Measurements from ENCODE around the gene DHX15. TPM values are rescaled to one million over a fixed set of nuclear protein-coding genes. Genes with fewer than 3 reads are reported as not detected.
A peak's percentile ranks its signal among the peaks of the same experiment; 100 is the strongest.

DHX15 gene
- total and polyA plus RNA-seq, 2 experiments from 2014 or later = 226 to 372 TPM

- Histone ChIP-seq H3K36me3 (ENCODE audit: insufficient read depth) (no peaks in the 10 kb centered on the region), H3F3A (replicated peaks; ENCODE audit: low read depth) (no peaks in the 10 kb centered on the region), H3K4me1 (ENCODE audit: insufficient read depth) (no peaks in the 10 kb centered on the region), H3K27ac (ENCODE audit: low read depth) (no peak overlapping the region), H2AFZ (no peak overlapping the region), H3K27me3 (ENCODE audit: insufficient read depth) (no peaks in the 10 kb centered on the region), H3K4me2 (no peak overlapping the region), H3K9me2 (ENCODE audit: insufficient read depth) (no peaks in the 10 kb centered on the region), H3K4me3 (no peak overlapping the region), H4K20me1 (replicated peaks; ENCODE audit: insufficient read depth) (no peaks in the 10 kb centered on the region), H3K79me2 (replicated peaks; ENCODE audit: insufficient read depth) (no peaks in the 10 kb centered on the region)
- Mint-ChIP-seq H3K4me1 (peaks cover 4% of the 10 kb centered on the region; the same call in 2 of the 3 replicates), H3K27ac (no peak overlapping the region), H3K4me3 (no peak overlapping the region), H3K36me3 (ENCODE audit: low read depth) (no peaks in the 10 kb centered on the region), H3K27me3 (ENCODE audit: insufficient read depth, low read depth, poor library complexity) (peaks cover 3% of the 10 kb centered on the region), H3K9me3 (no peaks in the 10 kb centered on the region)
- DNase-seq (ENCODE audit: low spot score) (no peak), ATAC-seq (no peak)
- TF ChIP-seq NANOG (IDR thresholded peaks at IDR 0.05; ENCODE audit: borderline replicate concordance) (no peak), EZH2 (IDR thresholded peaks at IDR 0.05; ENCODE audit: low read depth, unreplicated experiment) (no peak), STAT1 (IDR thresholded peaks at IDR 0.05; ENCODE audit: unreplicated experiment) (no peak), CREB1 (CRISPR knock-in tag; IDR thresholded peaks at IDR 0.05; ENCODE audit: low read depth) (no peak), ETS1 (IDR thresholded peaks at IDR 0.05) (no peak), JUNB (IDR thresholded peaks at IDR 0.05; ENCODE audit: unreplicated experiment) (no peak), ZNF331 (CRISPR knock-in tag; IDR thresholded peaks at IDR 0.05; ENCODE audit: low read depth) (no peak), ZNF114 (CRISPR knock-in tag; IDR thresholded peaks at IDR 0.05) (no peak), EZH2phosphoT487 (IDR thresholded peaks at IDR 0.05; ENCODE audit: unreplicated experiment) (no peak)
- TF ChIP-seq, protein P1, sequence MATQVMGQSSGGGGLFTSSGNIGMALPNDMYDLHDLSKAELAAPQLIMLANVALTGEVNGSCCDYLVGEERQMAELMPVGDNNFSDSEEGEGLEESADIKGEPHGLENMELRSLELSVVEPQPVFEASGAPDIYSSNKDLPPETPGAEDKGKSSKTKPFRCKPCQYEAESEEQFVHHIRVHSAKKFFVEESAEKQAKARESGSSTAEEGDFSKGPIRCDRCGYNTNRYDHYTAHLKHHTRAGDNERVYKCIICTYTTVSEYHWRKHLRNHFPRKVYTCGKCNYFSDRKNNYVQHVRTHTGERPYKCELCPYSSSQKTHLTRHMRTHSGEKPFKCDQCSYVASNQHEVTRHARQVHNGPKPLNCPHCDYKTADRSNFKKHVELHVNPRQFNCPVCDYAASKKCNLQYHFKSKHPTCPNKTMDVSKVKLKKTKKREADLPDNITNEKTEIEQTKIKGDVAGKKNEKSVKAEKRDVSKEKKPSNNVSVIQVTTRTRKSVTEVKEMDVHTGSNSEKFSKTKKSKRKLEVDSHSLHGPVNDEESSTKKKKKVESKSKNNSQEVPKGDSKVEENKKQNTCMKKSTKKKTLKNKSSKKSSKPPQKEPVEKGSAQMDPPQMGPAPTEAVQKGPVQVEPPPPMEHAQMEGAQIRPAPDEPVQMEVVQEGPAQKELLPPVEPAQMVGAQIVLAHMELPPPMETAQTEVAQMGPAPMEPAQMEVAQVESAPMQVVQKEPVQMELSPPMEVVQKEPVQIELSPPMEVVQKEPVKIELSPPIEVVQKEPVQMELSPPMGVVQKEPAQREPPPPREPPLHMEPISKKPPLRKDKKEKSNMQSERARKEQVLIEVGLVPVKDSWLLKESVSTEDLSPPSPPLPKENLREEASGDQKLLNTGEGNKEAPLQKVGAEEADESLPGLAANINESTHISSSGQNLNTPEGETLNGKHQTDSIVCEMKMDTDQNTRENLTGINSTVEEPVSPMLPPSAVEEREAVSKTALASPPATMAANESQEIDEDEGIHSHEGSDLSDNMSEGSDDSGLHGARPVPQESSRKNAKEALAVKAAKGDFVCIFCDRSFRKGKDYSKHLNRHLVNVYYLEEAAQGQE (IDR thresholded peaks at IDR 0.05; ENCODE audit: unreplicated experiment) = no peak
Measured at GRCh38 chr4:24630937-24631336, 46.6 kb upstream of the DHX15 start.

DNA sequence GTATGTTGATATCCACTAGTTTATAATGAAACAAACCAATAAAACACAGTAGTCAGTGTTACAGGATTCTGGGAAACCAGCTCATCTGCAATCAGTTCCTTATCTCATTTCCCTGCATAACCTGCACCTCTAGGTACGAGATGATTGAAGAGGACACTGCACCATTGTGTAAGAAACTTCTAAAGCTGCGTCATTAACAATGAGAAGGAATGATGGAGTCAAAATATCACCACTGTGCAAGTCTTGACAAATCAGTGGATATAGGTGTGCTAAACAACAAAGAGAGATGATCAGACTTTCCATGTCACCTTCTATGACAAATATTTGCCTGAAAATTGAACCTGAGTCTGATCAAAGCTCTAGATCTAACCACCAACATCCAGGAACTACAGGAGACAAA, 40.7 kb upstream of the DHX15 start:
- Histone ChIP-seq H3K9me2 (ENCODE audit: insufficient read depth) (no peaks in the 10 kb centered on the region), H2AFZ (peak overlapping the region; percentile 64; the same call in 1 of the 2 replicates), H3K4me1 (ENCODE audit: insufficient read depth) (peaks cover 13% of the 10 kb centered on the region), H3K79me2 (replicated peaks; ENCODE audit: insufficient read depth) (no peaks in the 10 kb centered on the region), H3K4me2 (no peak overlapping the region), H3K27ac (ENCODE audit: low read depth) (no peak overlapping the region), H3K36me3 (ENCODE audit: insufficient read depth) (no peaks in the 10 kb centered on the region), H3K4me3 (no peak overlapping the region), H4K20me1 (replicated peaks; ENCODE audit: insufficient read depth) (no peaks in the 10 kb centered on the region), H3F3A (replicated peaks; ENCODE audit: low read depth) (no peaks in the 10 kb centered on the region), H3K27me3 (ENCODE audit: insufficient read depth) (no peaks in the 10 kb centered on the region)
- peaks cover 16% of the 10 kb centered on the region for H3K9me3 Mint-ChIP-seq
- H3K36me3 Mint-ChIP-seq (ENCODE audit: low read depth) = peaks cover 12% of the 10 kb centered on the region
- no peak overlapping the region for H3K27ac Mint-ChIP-seq
- TF ChIP-seq ZNF114 (CRISPR knock-in tag; IDR thresholded peaks at IDR 0.05) (no peak), ZNF331 (CRISPR knock-in tag; IDR thresholded peaks at IDR 0.05; ENCODE audit: low read depth) (no peak)
- TF ChIP-seq, protein P1 (IDR thresholded peaks at IDR 0.05; ENCODE audit: unreplicated experiment) = no peak
- H3K4me3 Mint-ChIP-seq = no peak overlapping the region
- peaks cover 3% of the 10 kb centered on the region for H3K27me3 Mint-ChIP-seq (ENCODE audit: insufficient read depth, low read depth, poor library complexity)
- DNase-seq (ENCODE audit: low spot score) (no peak), ATAC-seq (no peak)
- H3K4me1 Mint-ChIP-seq = peaks cover 12% of the 10 kb centered on the region; the same call in 2 of the 3 replicates

All from GM23338 (cell line).